Frontal cortex (tissue), 4 donors: ENCODE data around the gene MYL11. TPM values are rescaled to one million over a fixed set of nuclear protein-coding genes. Genes with fewer than 3 reads are reported as not detected.
A peak's percentile ranks its signal among the peaks of the same experiment; 100 is the strongest.

Experiments
- DNase-seq, 2 donors: peaks; one replicate each; pipeline ENCODE4 v3.0.0; 2012; ENCODE audit warnings: low spot score in 2 of 2
- FAIRE-seq: peaks from 2 replicates; lab custom pipeline; 2012; peaks lifted over from hg19 to GRCh38; lab: Jason Lieb, UNC
- total RNA-seq: library from RNA; depleted of rRNA; stranded (reverse); fragments of >200 nt; gene quantifications from one replicate; pipeline ENCODE4 v1.2.3, GENCODE V29; 2014
- donor health status: control.
- donor health status: control.
- donor health status: control.

MYL11 gene
- total RNA-seq, 1 donor from 2014 or later, result not detected

DNA sequence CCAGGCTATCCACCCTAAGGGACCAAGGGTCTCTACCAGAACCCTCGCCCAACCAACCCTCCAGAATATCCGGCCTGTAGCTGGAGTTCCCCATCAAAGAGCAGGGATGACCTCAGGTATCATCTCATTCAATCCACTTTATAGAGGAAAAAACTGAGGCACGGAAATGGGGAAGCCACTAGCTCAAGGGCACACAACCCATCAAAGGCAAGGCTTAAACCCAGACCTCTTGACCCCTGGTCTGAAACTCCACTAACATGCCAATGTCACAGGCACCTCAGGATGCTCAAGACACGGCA lies 5.9 kb upstream of the MYL11 start:
- DNase-seq (no peak), FAIRE-seq (no peak)

DNA sequence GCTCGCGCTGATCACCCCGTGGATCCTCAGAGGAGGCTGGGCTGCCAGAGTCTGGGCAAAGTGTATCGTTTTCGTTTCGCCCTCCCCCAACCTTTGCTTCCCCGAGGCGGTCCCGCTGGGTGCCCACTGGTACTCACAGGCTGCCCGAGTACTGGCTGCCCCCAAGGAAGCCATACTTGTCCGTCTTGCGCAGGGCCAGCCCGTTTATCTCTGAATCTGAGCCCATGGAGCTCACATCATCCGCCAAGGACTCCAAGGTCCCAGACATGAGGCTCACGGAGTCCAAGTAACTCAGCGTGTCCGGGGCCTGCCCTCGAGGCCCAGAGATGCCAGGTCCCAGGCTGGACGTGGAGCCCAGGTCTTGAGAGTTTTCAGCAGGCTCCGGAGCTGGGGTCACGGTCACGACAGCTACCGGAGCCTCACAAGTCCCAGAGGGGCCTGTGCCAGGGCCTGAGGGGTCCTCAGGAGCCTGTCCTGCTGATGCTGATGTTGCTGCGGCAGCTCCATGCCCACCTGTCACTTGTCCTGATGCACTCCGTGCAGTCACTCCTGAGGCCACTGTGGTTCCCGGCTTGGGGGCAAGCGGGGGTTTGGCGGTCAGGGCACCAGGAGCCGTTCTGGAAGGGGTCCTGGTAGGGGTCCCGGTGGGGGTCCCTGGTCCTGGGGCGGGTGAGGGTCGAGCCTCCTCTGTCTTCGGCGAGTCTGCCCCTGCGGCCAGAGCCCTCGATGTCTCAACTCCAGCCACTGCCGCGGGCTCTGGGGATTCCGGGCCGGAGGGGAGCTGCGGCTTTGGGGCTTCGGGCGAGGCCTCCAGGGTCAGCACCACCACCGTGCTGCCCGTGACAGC lies 5.3 kb upstream of the MYL11 start:
- no peak for DNase-seq
- no peak for FAIRE-seq

GRCh38 chr16:30369938-30370455 lies 4.6 kb upstream of the MYL11 start:
- no peak for FAIRE-seq

DNA sequence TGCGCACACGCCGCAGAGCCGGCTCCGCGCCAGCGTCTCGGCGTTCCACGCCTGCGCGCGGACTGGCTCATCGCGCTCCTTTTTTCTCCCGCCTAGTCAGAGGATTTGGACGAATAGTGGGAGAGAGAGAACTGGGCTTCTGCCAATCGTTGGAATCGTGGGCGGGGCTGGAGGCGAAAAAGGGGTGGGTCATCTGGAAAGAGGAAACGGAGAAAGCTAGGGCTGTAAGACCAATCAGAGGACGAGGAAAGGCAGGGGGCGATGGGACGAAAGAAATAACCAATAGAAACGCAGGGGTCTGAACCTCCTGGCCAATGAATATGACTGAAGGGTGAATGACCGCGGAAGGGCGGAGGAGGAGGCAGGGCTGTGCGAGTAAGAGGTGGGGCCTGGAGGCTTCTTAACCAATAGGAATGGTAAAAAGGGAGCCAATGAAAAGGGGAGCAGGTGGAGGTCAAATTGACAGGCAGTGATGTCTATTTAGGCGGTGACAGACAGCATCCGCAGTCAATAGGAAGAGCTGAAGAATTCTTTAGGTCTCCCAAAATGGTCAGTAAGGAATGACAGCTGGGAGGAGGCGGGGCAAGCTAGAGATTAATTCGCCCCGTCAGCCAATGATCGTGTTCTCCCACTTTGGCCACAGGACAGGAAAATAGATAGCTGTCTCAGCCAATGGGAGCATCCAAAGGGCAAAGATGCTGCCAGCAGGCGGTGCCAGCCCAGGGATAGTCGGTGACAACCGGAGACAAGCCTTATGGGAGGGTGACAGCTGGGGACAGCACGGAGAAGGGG lies 4.0 kb upstream of the MYL11 start, which contains the start of gene TBC1D10B:
Gene TBC1D10B, minus strand, starts transcription at position 39 of the 792 bp plus-strand sequence. CDS start 311 bp downstream, outside the sequence.
- FAIRE-seq, result peak; percentile 99
- DNase-seq, result peak; percentile 94 to 97

More at GRCh38 chr16:30369938-30370455, 4.6 kb upstream of the MYL11 start:
- DNase-seq, result no peak

- FAIRE-seq (no peak), DNase-seq (no peak)
Measured at GRCh38 chr16:30371248-30371816, 3.3 kb upstream of the MYL11 start.

DNA sequence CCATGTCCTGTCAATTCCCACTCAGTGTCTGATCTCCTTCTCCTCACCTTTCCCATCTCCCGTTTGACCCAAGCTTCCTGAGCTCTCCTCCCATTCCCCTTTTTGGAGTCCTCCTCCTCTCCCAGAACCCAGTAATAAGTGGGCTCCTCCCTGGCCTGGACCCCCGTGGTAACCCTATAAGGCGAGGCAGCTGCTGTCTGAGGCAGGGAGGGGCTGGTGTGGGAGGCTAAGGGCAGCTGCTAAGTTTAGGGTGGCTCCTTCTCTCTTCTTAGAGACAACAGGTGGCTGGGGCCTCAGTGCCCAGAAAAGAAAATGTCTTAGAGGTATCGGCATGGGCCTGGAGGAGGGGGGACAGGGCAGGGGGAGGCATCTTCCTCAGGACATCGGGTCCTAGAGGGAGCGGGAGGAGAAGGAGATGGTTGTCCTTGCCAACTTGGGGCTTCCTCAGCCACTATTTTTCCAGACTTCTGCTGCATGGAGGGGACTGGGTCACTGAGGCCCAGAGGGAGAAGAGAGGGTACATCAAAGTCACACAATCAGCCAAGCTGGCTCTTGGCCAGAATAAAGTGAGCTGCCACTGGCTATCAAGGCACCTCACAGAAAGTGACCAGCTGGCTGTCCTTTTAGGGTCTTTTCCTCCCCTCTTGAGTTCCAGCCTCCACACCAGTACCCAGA lies 2.4 kb upstream of the MYL11 start:
- FAIRE-seq, result no peak
- DNase-seq, result no peak

DNA sequence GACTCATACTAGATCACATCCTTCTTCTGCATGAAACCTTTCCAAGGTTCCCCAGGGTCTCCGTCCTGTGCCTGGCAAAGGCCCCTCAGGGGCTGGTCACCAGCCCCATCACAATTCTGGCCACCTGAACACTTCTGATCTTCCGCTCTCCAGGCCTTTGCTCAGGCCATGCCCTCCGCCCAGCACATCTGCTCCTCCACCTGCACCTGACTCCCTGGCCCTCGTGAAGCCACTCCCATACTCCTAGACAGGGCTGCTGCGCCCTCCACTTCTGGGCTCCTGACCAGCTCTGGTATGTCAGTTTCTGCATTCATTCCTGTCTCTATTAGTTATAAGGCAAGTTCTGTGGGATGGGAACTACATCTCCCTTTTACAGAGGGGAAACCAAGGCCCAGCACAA lies 1.9 kb upstream of the MYL11 start:
- DNase-seq (no peak), FAIRE-seq (no peak)

- DNase-seq (no peak), FAIRE-seq (no peak)
Measured at GRCh38 chr16:30375864-30376263, 1.3 kb downstream of the MYL11 start.

DNA sequence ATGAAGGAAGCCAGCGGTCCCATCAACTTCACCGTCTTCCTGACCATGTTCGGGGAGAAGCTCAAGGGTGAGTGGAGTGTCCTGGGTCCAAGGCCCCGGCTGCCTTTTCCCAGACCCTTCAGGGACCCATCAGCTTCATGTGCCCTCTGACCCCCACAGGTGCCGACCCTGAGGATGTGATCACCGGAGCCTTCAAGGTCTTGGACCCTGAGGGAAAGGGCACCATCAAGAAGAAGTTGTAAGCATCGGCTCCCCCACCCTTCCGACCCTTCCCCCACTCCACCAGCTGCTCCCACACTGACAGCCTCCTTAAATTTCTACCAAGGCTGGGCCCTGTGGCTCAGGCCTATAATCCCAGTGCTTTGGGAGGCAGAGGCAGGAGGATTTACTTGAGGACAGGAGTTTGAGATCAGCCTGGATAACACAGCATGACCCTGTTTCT lies 1.9 kb downstream of the MYL11 start:
- no peak for FAIRE-seq
- no peak for DNase-seq

- FAIRE-seq, result no peak
- no peak for DNase-seq
Measured at GRCh38 chr16:30377050-30377811, 2.6 kb downstream of the MYL11 start.

GRCh38 chr16:30377812-30378235 lies 3.2 kb downstream of the MYL11 start:
- peak; percentile 85 to 87 for DNase-seq
- no peak for FAIRE-seq

- DNase-seq (peak; percentile 96 to 99), FAIRE-seq (no peak)
Measured at GRCh38 chr16:30378236-30379157, 3.9 kb downstream of the MYL11 start.

GRCh38 chr16:30379158-30379783 lies 4.7 kb downstream of the MYL11 start:
- FAIRE-seq (no peak), DNase-seq (no peak)

GRCh38 chr16:30380072-30380802 lies 5.6 kb downstream of the MYL11 start:
- no peak for DNase-seq

DNA sequence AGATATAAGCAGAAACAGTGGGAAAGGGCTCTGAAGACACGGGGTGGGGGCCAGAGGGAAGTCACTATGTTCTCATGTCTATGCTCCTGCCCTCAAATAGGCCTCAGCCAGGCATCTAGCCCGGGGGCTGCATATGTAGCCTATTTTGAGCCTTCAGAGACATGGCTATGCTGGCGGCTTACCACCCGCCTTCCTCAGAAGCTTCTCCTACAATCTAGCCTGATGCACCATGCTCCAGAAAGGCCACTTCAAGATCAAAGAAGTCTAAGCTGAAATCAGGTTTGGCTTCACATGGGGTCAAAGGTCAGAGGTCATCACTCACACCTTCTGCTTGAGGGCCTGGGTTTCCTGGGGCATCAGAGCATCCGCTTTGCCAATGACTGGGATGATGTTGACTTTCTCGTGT lies 6.2 kb downstream of the MYL11 start:
- FAIRE-seq (no peak), DNase-seq (no peak)

More at GRCh38 chr16:30380072-30380802, 5.6 kb downstream of the MYL11 start:
- FAIRE-seq, result no peak

DNA sequence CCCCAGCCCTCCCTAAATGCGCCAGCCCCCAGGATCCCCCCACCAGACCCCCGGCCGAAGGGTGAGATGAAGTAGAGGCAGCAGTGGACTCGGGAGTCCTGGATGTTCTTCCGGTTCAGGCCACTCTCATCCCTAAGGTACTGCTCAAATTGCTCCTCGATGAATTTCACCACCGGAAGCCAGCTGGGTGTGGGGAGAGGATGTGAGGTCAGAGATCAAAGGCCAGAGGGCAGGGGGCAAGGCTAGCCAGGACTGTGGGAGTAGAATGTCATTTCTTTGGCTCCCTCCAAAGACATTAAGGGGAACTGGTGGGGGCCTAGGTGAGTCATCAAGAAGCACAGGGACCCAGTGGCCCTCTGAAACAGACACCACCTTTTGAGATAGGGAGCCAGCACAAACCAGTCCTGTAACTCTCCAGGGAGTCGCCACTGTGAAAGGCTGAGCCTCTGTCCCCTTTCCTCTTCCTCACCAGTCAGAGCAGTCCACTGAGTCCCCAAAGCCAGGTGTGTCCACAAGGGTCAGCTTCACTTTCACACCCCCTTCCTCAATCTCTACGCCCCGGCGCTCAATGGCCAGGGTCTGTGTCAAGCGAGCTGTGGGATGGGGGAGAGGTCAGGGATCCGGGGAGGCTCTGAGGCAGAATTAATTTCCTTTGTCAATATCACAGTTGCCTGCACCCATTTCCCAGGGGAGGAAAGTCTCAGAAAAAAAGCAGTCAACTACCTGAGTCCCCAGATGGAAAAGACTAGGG lies 6.9 kb downstream of the MYL11 start:
- FAIRE-seq (no peak), DNase-seq (no peak)
